NCI-H774 (cell line): ENCODE data around the gene GNAQ.
A peak's percentile ranks its signal among the peaks of the same experiment; 100 is the strongest.
"Not testable (repeated sequence)": the region's sequence is repeated elsewhere in the genome, so short reads cannot be mapped to it uniquely, and the experiment has no call there.

Source experiments
- DNase-seq: peaks from one replicate; lab custom pipeline; 2025; lab: John Stamatoyannopoulos, UW

The GNAQ gene

GRCh38 chr9:77771171-77771570 lies 260.4 kb downstream of the GNAQ start:
- DNase-seq: no peak

GRCh38 chr9:77770340-77770739 lies 261.3 kb downstream of the GNAQ start:
- DNase-seq: no peak

- no peak for DNase-seq
Observed at GRCh38 chr9:77769246-77769645, 262.4 kb downstream of the GNAQ start.

GRCh38 chr9:77766587-77766986 lies 265.0 kb downstream of the GNAQ start:
- DNase-seq: no peak

DNA sequence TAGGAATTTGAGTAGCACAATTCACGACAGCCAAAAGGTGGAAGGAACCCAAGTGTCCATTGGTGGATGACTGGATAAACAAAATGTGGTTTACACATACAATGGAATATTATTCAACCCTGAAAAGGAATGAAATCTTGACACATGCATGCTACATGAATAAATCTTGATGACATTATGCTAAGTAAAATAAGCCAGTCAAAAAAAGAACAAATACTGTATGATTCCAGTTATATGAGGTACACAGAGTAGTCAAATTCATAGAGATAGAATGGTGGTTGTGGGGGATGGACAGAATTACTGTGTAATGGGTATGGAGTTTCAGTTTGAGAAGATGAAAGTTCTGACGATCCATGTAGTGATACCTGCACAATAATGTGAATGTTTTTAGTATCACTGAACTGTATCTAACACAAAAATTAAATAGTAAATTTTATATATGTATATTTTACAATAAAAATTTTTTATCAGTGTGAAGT lies 265.8 kb downstream of the GNAQ start:
- no peak for DNase-seq

DNA sequence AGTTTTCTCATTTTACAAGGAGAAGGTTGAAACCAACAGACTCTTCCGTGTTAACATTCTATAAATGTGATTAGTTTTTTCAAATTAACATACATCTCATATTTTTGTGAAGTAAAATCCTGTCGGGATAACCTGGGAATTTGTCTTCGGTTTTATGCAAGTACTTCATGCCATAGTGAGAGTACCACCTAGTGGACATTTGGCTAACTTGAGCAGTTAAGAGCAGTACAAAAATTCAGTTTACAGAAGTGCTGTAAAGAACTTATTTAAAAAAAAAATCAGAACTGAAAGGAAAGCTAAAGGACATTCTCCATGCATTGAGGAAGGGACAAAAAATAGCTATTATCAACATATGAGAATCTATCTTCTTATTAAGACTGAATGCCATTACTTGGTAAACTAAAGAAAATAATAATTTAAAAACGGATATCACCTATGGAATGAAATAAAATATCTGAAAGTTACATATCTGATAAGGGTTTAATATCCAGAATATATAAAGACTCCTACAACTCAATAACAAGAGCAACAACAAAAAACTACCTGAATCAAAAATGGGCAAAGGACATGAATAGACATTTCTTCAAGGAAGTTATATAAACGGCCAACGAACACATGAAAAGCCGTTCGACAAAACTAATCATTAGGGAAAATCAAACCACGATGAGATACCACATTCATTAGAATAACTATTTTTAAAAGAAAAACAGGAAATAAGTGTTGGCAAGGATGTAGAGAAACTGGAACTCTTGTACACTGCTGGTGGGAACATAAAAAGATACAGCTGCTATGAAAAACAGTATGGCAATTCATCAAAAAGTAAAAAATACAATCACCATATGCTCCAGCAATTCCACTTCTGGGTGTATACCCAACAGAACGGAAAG lies 266.5 kb downstream of the GNAQ start:
- DNase-seq: no peak

- DNase-seq: peak; percentile 8
Observed at GRCh38 chr9:77763566-77763965, 268.0 kb downstream of the GNAQ start.

DNA sequence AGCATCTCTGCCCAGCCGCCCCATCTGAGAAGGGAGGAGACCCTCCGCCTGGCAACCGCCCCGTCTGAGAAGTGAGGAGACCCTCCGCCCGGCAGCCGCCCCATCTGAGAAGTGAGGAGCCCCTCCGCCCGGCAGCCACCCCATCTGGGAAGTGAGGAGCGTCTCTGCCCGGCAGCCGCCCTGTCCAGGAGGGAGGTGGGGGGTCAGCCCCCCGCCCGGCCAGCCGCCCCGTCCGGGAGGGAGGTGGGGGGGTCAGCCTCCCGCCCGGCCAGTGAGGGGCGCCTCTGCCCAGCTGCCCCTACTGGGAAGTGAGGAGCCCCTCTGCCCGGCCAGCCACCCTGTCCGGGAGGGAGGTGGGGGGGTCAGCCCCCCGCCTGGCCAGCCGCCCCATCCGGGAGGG lies 270.7 kb downstream of the GNAQ start:
- not testable (repeated sequence) for DNase-seq

- no peak for DNase-seq
Observed at GRCh38 chr9:77759391-77759790, 272.2 kb downstream of the GNAQ start.

GRCh38 chr9:77756449-77756848 lies 275.2 kb downstream of the GNAQ start:
- DNase-seq: no peak

DNA sequence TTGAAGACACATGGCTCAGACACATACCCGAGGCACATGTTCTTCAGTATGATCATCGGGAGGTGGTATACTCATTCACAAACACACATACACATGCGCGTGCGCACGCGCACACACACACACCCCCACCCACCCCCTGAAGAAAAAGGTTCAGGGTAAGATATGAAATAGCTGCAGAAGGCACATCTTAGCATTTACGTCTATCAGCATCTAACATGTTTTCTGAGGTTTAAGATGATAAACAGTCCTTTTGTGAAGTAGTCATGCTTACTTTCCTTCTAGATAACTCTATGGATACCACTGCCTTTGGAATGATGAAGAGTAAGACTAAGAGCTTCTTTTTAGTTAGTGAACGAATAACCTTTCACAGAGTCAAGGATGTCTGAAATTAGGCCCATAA lies 278.4 kb downstream of the GNAQ start:
- DNase-seq: no peak

GRCh38 chr9:77752554-77752953 lies 279.1 kb downstream of the GNAQ start:
- DNase-seq: no peak

GRCh38 chr9:77751341-77752091 lies 280.1 kb downstream of the GNAQ start:
- peak; percentile 73 for DNase-seq

DNA sequence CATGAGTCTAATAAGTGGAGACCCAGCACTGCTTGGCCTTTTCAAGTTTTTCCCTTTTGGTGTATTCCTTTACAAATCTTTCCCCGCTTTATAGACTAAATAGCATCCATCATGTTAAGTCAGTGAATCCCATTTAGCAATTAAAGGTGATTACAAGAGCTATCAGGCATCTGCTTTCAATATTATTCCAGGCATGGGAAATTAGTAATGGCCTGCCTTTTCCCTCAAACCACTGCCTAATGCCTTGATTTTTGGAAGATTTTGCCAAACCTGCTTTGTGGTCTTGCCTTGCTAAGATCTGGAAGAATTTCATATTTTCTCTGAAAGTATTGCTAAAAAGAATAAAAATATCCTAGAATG lies 280.6 kb downstream of the GNAQ start:
- no peak for DNase-seq

DNA sequence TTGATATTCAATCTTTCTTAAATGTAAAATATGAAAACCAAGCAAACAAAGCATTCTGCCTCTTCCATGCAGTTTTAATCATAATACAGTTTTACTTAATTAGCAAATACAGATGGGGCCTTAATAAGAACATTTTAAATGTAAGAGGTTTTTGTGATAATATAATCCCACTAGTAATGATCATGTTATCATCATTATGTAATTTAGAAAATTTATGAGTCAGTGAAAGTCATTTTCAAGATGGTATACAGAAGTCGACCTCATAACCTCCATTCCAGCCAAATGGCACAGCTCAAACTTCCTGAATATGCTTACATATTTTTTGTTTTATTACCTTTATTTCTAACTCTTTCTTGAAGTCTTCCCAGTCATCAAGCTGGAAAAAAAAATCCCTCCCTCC lies 281.3 kb downstream of the GNAQ start:
- no peak for DNase-seq

DNA sequence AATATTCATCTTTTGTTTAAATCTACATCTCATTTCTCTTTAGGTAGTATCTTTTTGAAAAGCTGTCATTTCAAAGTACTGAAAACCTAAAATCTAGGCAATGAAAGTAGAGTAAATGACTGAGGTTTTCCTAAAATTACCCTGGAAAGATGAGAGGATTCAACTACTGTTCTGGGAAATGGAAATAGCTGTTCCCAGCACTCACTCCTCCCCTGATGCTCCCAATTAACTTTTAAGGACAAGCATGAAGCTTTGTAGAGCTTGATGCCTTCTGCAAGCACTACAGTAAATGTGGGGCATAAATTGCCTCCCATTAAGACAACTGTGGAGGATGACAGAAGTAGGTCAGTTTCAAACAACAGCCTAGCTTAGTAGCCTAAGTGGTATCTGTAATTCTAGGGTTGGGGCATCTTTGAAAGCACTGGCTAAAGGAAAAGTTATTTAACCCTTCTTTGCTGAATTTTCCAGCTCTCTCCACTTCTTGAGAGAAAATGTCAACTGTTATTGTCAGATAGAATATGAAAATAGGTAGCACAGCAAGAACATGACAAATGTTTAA lies 283.3 kb downstream of the GNAQ start:
- DNase-seq: no peak

DNA sequence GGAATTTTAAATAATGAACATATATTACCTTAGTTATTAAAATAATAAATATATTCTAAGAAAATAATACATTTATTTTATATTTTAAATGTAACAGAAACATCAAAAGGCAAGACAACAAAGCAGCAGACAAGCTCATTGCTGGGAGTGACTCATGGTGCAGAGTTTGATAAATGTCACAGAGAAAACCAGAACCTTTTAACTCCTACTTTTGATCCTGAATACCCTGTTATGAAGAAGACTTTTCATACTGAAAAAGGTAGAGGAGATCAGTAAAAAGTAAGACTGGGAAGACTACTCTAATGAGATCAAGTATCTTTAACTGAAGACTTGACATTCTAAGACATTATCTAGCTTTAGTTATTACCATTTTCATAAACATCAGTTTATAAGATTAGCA lies 284.4 kb downstream of the GNAQ start:
- no peak for DNase-seq

DNA sequence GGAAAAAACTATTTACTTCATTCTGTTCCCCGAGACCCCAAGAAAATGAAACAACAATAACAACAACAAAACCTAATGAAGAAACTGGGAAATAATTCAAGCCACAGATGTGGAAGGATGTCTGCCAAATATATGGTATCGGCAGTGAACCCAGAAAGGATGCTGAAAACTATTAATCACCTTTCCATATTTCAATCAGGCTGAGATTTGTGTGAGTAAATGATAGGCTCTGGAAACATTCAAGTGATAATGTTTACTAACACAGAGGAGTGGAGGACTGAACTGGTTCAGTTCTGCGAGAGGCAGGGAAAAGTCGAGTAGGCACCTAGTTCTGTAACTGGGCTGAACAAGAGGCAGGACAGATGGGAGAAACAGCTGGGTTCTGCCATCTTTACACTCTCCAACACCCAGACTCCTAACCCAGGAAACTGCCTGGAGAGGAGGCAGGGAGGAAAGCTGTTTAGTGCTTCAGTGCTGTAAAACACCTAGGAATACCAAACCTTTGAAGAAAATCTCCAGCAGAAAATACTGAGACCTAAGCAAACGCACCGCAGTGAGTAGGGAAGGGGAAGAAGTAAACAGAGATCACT lies 286.7 kb downstream of the GNAQ start:
- no peak for DNase-seq

DNA sequence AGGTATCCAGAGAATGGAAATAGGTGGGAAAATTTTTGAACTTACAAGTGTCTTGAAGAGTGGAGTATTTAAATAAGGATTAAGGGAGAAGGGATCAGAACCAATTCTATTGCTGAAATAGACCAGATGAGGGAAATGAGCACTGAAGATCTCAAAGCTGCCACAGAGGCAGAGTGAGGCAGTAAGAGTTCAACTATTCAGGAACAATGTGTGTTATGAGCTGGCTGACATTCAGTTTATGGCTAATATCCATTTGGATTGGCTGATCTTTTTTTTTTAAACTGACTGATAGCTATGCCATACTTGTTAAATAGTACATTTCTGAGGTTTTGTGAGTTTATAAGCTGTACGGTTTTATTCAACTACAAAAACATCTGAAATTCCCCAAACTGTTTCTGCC lies 288.2 kb downstream of the GNAQ start:
- DNase-seq: no peak

DNA sequence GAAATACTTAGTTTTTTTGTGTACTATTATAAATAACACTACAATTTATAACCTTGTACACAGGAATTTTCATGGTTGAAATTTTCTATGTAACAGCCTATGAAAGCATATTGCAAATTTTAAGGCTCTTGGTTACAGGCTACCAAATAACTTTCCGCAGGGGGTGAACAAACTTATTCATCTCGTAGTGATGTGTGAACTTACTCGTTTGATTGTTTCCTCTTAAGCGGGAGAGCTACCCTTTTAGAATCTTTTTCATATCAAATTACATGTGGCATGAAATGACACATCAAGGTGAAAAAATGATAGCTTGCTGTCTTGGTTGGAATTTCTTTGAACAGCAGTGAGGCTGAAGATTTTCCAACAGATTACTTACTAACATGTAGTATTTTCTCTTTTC lies 292.7 kb downstream of the GNAQ start:
- DNase-seq: no peak

- no peak for DNase-seq
Observed at GRCh38 chr9:77735494-77735893, 296.1 kb downstream of the GNAQ start.

DNA sequence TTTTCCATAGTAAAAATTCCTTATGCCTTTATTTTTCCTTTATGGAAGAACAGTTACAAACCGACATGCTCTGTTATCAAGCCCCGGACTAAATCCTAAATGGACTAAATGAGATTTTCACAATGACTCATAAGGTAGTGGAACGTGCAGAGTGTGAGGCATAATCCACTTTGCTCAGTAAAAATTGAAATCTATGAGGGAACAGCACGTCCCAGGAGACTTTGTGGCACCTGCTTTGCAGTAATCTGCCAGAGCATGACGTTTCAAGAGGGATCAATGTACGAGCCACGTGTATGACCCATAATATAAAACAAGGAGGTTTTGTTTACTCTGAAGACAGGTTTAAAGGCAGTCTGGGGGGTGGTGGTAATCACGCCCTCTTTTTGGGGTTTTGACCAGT lies 299.7 kb downstream of the GNAQ start:
- no peak for DNase-seq
